Heart right ventricle (tissue), 16 donors: ENCODE measurements around the gene TGDS. TPM values are rescaled to one million over a fixed set of nuclear protein-coding genes. Genes with fewer than 3 reads are reported as not detected.
A peak's percentile ranks its signal among the peaks of the same experiment; 100 is the strongest.

Experiments
- ATAC-seq, 8 donors: fragments of 200-7000 bp; cut with Tn5 transposase; one replicate each; pipeline ENCODE4 v1.9.1; 2020; ENCODE audit warnings: mild to moderate bottlenecking in 8 of 8, moderate library complexity in 8 of 8, moderate number of reproducible peaks in 1 of 8
- DNase-seq, 2 donors: peaks; one replicate each; pipeline ENCODE4 v3.0.0-alpha.2; 2020
- H3K27ac ChIP-seq, 10 donors: fragments of 200-600 bp; sonication (generic) in 2 of 10; one replicate each; pipeline versions ENCODE4 v1.5.0 to v1.8.0; 2020 to 2022; ENCODE audit warnings: mild to moderate bottlenecking in 3 of 10
- H3K27me3 ChIP-seq, 7 donors: fragments of 200-600 bp; one replicate each; pipeline ENCODE4 v1.8.0; 2021 to 2022; ENCODE audit warnings: mild to moderate bottlenecking in 2 of 7
- H3K36me3 ChIP-seq, 9 donors: fragments of 200-600 bp; sonication (generic) in 1 of 9; one replicate each; pipeline versions ENCODE4 v1.5.0 to v1.8.0; 2020 to 2022; ENCODE audit warnings: mild to moderate bottlenecking in 2 of 9
- H3K4me1 ChIP-seq, 9 donors: fragments of 200-600 bp; sonication (generic) in 1 of 9; one replicate each; pipeline versions ENCODE4 v1.5.0 to v1.8.0; 2020 to 2022; ENCODE audit warnings: mild to moderate bottlenecking in 4 of 9
- H3K4me3 ChIP-seq, 10 donors: fragments of 200-600 bp; sonication (generic) in 2 of 10; one replicate each; pipeline versions ENCODE4 v1.5.0 to v1.8.0; 2020 to 2022; ENCODE audit warnings: mild to moderate bottlenecking in 7 of 10, moderate library complexity in 2 of 10
- H3K9me3 ChIP-seq, 11 donors: fragments of 200-600 bp in 10 of 11; sonication (generic) in 2 of 11; one replicate each; pipeline versions ENCODE4 v1.5.0 to v1.8.0; 2013 to 2022; ENCODE audit warnings: mild to moderate bottlenecking in 2 of 11, control low read depth in 1 of 11, moderate library complexity in 1 of 11
- WGBS, 2 donors: extraction: QIAGEN DNeasy Blood & Tissue Kit; methylation state at CpG; one replicate each; pipeline ENCODE4 v1.1.7; 2013; ENCODE audit warnings: inconsistent platforms in 1 of 2; 5-methylcytosine and 5-hydroxymethylcytosine counted together
- intact Hi-C, 10 donors: fragments of 100-400 bp; cut with DNase I; formaldehyde crosslinking; loops; one replicate each; pipeline versions ENCODE4 v1.11.1 to v1.14.2; 2022
- polyA plus RNA-seq, 2 donors: library from polyadenylated mRNA; stranded (reverse); fragments of 200-250 nt; gene quantifications; one replicate each; pipeline ENCODE4 v1.2.3, GENCODE V29; 2013
- total RNA-seq, 10 donors: library from RNA; stranded (reverse); fragmentation: NEBNext Ultra II Directional in 3 of 10; extraction: Animal tissue kit (Norgen Biotek cat#: 25700) in 3 of 10; gene quantifications; one replicate each; pipeline versions ENCODE4 v1.2.1 to v1.2.4, GENCODE V29; 2021 to 2023
- TF ChIP-seq, protein P1 (sequence below), 9 donors: fragments of 200-600 bp; sonication (generic) in 2 of 9; IDR thresholded peaks; one replicate each; pipeline versions ENCODE4 v1.5.0 to v1.8.0; 2021 to 2022; ENCODE audit warnings: antibody characterized with exemption in 9 of 9, mild to moderate bottlenecking in 5 of 9, moderate library complexity in 1 of 9
- donor health status: Arrhythmogenic right ventricular cardiomyopathy.
- donor health status: ischemic (EF 13 %, LVEDD 7.1; RV severe dilation, severe dysfunction).
- donor health status: healthy with polysubstance abuse.
- donor health status: DM: no; HTN: yes; CAD: no.
- donor health status: DM: no; HTN: no; CAD: no.
- donor health status: ischemic (EF 25% LVEDD 6.9; RV normal size, moderate dysfunction).
- donor health status: ischemic (EF 25% LVEDD 5.7; RV mildly dilated, moderate dysfunction).
- donor health status: healthy.
- donor health status: DM: yes; HTN: yes; CAD: no.
- donor health status: Ischemic cardiomyopathy.
- donor health status: ischemic (EF 35%, LVEDD 5.7; RV mildly dilated, moderate dysfunction).
- donor health status: nonischemic (EF 11% LVEDD 7.7; RV severe dilation, severe dysfunction).
- donor health status: DM: yes; HTN: yes; CAD: no.
- donor health status: PGD.
- donor health status: ischemic (EF 29% LVEDD 5.4; RV normal size, mild dysfunction).
- donor health status: nonischemic (EF 23%, LVEDD 6.1; RV moderate dilation, normal function).

TGDS gene
- total and polyA plus RNA-seq, 12 donors: 3.3 to 7.3 (median 4.5) TPM

GRCh38 chr13:94622344-94622743, 26.4 kb upstream of the TGDS start:
- no peak for ATAC-seq
- Histone ChIP-seq H3K27ac (no peak overlapping the region), H3K27me3 (no peaks in the 10 kb centered on the region), H3K4me1 (no peaks in the 10 kb centered on the region), H3K9me3 (no peaks in the 10 kb centered on the region), H3K36me3 (peaks cover 0 to 89% (median 12%) of the 10 kb centered on the region in 9 donors), H3K4me3 (no peak overlapping the region)
- 97 to 99% methylated on average over 2 of the region's 2 CpGs for WGBS, 2 donors
- TF ChIP-seq, protein P1, sequence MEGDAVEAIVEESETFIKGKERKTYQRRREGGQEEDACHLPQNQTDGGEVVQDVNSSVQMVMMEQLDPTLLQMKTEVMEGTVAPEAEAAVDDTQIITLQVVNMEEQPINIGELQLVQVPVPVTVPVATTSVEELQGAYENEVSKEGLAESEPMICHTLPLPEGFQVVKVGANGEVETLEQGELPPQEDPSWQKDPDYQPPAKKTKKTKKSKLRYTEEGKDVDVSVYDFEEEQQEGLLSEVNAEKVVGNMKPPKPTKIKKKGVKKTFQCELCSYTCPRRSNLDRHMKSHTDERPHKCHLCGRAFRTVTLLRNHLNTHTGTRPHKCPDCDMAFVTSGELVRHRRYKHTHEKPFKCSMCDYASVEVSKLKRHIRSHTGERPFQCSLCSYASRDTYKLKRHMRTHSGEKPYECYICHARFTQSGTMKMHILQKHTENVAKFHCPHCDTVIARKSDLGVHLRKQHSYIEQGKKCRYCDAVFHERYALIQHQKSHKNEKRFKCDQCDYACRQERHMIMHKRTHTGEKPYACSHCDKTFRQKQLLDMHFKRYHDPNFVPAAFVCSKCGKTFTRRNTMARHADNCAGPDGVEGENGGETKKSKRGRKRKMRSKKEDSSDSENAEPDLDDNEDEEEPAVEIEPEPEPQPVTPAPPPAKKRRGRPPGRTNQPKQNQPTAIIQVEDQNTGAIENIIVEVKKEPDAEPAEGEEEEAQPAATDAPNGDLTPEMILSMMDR (IDR thresholded peaks at IDR 0.05): no peak
- intact Hi-C loops: no loop called here
- DNase-seq: no peak

GRCh38 chr13:94620286-94620896, 24.4 kb upstream of the TGDS start:
- Histone ChIP-seq H3K27ac (no peak overlapping the region), H3K4me1 (peaks cover 0 to 8% (median 0%) of the 10 kb centered on the region in 9 donors), H3K4me3 (no peak overlapping the region), H3K27me3 (no peaks in the 10 kb centered on the region), H3K9me3 (no peaks in the 10 kb centered on the region), H3K36me3 (peaks cover 0 to 69% (median 4%) of the 10 kb centered on the region in 9 donors)
- TF ChIP-seq, protein P1 (IDR thresholded peaks at IDR 0.05): peak in 7 of 9 donors; percentile 41 to 59 (median 44)
- intact Hi-C loops: no loop called here
- WGBS, 2 donors: 90% methylated on average over 2 of the region's 2 CpGs
- DNase-seq (no peak), ATAC-seq (no peak)

DNA sequence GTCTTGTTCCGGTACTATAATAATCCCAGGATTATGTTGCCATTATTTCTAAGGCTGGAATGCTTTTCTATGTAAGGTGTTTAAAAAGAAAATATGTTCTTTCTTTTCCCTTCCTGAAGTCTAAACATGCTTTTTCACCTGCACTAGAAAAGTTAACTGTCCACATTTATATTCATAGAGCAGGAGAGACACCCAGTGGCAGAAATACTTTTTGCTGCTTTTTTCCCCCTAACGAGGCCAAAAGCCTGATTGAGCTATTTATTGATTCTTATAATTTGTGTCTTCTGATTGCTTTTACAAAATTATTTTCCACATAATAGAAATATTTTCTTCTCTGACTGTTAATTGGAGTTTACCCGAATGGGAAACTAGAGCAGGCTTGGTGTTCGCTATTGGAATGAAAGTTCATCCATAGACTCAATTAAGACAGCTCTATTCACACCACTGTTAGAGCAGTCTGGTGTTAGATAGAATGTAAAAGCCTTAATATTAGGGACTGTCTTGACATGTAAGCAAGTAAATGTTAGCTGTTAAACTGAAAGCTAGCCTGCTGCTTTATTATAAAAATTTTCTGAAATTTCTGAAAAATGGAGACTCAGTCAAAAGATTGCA, 21.5 kb upstream of the TGDS start:
- H3K27me3 ChIP-seq: no peaks in the 10 kb centered on the region
- 67 to 72% methylated on average over 4 of the region's 4 CpGs for WGBS, 2 donors
- H3K36me3 ChIP-seq: peaks cover 0 to 71% (median 0%) of the 10 kb centered on the region in 9 donors
- intact Hi-C loops: loop anchor here in 8 of 10 donors (1.0 to 10.0 kb wide), 6 partner anchors 180 to 1533 kb away; no protein-coding TSS in a partner anchor
- peak in 1 of 8 donors; percentile 64 for ATAC-seq
- TF ChIP-seq, protein P1 (IDR thresholded peaks at IDR 0.05): peak; percentile 22 to 82 (median 66)
- no peak for DNase-seq
- no peaks in the 10 kb centered on the region for H3K9me3 ChIP-seq
- no peak overlapping the region for H3K27ac ChIP-seq
- H3K4me1 ChIP-seq: peaks cover 0 to 9% (median 0%) of the 10 kb centered on the region in 9 donors
- no peak overlapping the region for H3K4me3 ChIP-seq

- TF ChIP-seq, protein P1 (IDR thresholded peaks at IDR 0.05): no peak
- no peak overlapping the region for H3K27ac ChIP-seq
- H3K36me3 ChIP-seq: peaks cover 0 to 68% (median 0%) of the 10 kb centered on the region in 9 donors
- DNase-seq (no peak), ATAC-seq (no peak)
- no peaks in the 10 kb centered on the region for H3K27me3 ChIP-seq
- H3K4me1 ChIP-seq: peaks cover 0 to 10% (median 6%) of the 10 kb centered on the region in 9 donors
- H3K9me3 ChIP-seq: no peaks in the 10 kb centered on the region
- H3K4me3 ChIP-seq: no peak overlapping the region
- intact Hi-C loops: loop anchor here in 2 of 10 donors (5.0 to 10.0 kb wide), 2 partner anchors 176 to 1528 kb away; no protein-coding TSS in a partner anchor
Measured at GRCh38 chr13:94613051-94613450, 17.1 kb upstream of the TGDS start.
